HCT116 (cell line): ENCODE measurements around the gene TSC2. TPM values are rescaled to one million over a fixed set of nuclear protein-coding genes. Genes with fewer than 3 reads are reported as not detected.
"Not testable (repeated sequence)": the region's sequence is repeated elsewhere in the genome, so short reads cannot be mapped to it uniquely, and the experiment has no call there.

Experiments used
- ATAC-seq: fragments of 200-7000 bp; cut with Tn5 transposase; 2 replicates; pipeline ENCODE4 v1.9.1; 2020; ENCODE audit warnings: mild to moderate bottlenecking, moderate library complexity
- BruUV-seq: library from RNA; stranded (reverse); fragments of 400-500 nt; replicated peaks from 2 replicates; lab custom pipeline; 2021; lab: Mats Ljungman, UMichigan
- CTCF ChIA-PET: fragments of 300-600 bp; sonication (Branson Sonifier 250); formaldehyde crosslinking; loops from one replicate; lab custom pipeline; 2021; ENCODE audit warnings: antibody characterized with exemption; lab: Charles Lee
- POLR2A ChIA-PET: fragments of 300-600, 350-600 bp; sonication (Branson Sonifier 250); formaldehyde crosslinking; loops from one replicate; lab custom pipeline; 2021; ENCODE audit warnings: antibody characterized with exemption; lab: Charles Lee
- RAD21 ChIA-PET, 2 experiments: fragments of 300-600 bp; sonication (Branson Sonifier 250); formaldehyde crosslinking; loops; one replicate each; lab custom pipeline; 2023; ENCODE audit warnings: low total read pairs in 2 of 2; ENCODE audit not compliant: uncharacterized antibody in 2 of 2, unreplicated experiment in 2 of 2, low non-redundant PET in 1 of 2; lab: Charles Lee
- DNase-seq: peaks from one replicate; pipeline ENCODE4 v3.0.0-alpha.2; 2010; ENCODE audit warnings: low read depth, low spot score
- H2AFZ ChIP-seq: fragments of 200-600 bp; shearing (Covaris generic), sonication (generic); 2 replicates; pipeline ENCODE4 v1.6.1; 2017; ENCODE audit warnings: low read depth, mixed run types, mixed read lengths, antibody characterized with exemption, low read length; ENCODE audit not compliant: poor library complexity, severe bottlenecking
- H3K27ac ChIP-seq: 2 replicates; pipeline ENCODE4 v1.5.1; 2012; ENCODE audit warnings: low read depth, low read length
- H3K27me3 ChIP-seq: fragments of 200-600 bp; sonication (generic); 2 replicates; pipeline ENCODE4 v1.6.1; 2016; ENCODE audit warnings: mixed run types, low read length, mixed read lengths; ENCODE audit not compliant: insufficient read depth
- H3K36me3 ChIP-seq, 2 experiments: fragments of 200-500 bp in 1 of 2; fragments of 200-600 bp in 1 of 2; sonication (Bioruptor generic) in 1 of 2; sonication (generic) in 1 of 2; 2 replicates each; pipeline versions ENCODE4 v1.5.1 to v1.6.1; 2014 to 2016; ENCODE audit warnings: low read length in 2 of 2, inconsistent platforms in 1 of 2, mixed read lengths in 1 of 2, mixed run types in 1 of 2; ENCODE audit not compliant: insufficient read depth in 2 of 2, control insufficient read depth in 1 of 2
- H3K4me1 ChIP-seq, 2 experiments: fragments of 200-600 bp in 1 of 2; sonication (generic) in 1 of 2; 2 replicates each; pipeline versions ENCODE4 v1.5.1 to v1.6.1; 2012 to 2017; ENCODE audit warnings: low read length in 2 of 2, inconsistent platforms in 1 of 2, mild to moderate bottlenecking in 1 of 2, mixed read lengths in 1 of 2, mixed run types in 1 of 2, moderate library complexity in 1 of 2; ENCODE audit not compliant: insufficient read depth in 2 of 2, control insufficient read depth in 1 of 2
- H3K4me2 ChIP-seq: fragments of 200-600 bp; sonication (generic); 2 replicates; pipeline ENCODE4 v1.6.1; 2017; ENCODE audit warnings: mixed run types, low read length, mixed read lengths
- H3K4me3 ChIP-seq, 2 experiments: fragments of 200-600 bp in 1 of 2; sonication (generic) in 1 of 2; replicated peaks in 1 of 2; 2 replicates each; pipeline ENCODE4 v1.5.1; 2011 to 2016; ENCODE audit warnings: low read length in 2 of 2, control low read depth in 1 of 2, low read depth in 1 of 2, mild to moderate bottlenecking in 1 of 2, mixed read lengths in 1 of 2, mixed run types in 1 of 2
- H3K79me2 ChIP-seq: fragments of 200-600 bp; sonication (generic); 2 replicates; pipeline ENCODE4 v1.6.1; 2017; ENCODE audit warnings: mild to moderate bottlenecking, mixed run types, low read length, moderate library complexity, mixed read lengths; ENCODE audit not compliant: insufficient read depth
- H3K9ac ChIP-seq: fragments of 200-600 bp; sonication (generic); 2 replicates; pipeline ENCODE4 v1.6.1; 2016; ENCODE audit warnings: low read length, mixed read lengths
- H3K9me2 ChIP-seq: fragments of 200-600 bp; sonication (generic), shearing (Covaris generic); 2 replicates; pipeline ENCODE4 v1.6.1; 2017; ENCODE audit warnings: mixed run types, mild to moderate bottlenecking, moderate library complexity; ENCODE audit not compliant: insufficient read depth
- H3K9me3 ChIP-seq, 2 experiments: fragments of 200-500 bp in 1 of 2; fragments of 200-600 bp in 1 of 2; sonication (Bioruptor generic) in 1 of 2; sonication (generic) in 1 of 2; 2 replicates each; pipeline ENCODE4 v1.6.1; 2014 to 2017; ENCODE audit warnings: low read length in 2 of 2, mixed read lengths in 2 of 2, inconsistent platforms in 1 of 2, low read depth in 1 of 2, mild to moderate bottlenecking in 1 of 2, mixed run types in 1 of 2, moderate library complexity in 1 of 2; ENCODE audit not compliant: control insufficient read depth in 1 of 2, insufficient read depth in 1 of 2
- H4K20me1 ChIP-seq: fragments of 200-600 bp; sonication (generic), shearing (Covaris generic); 2 replicates; pipeline ENCODE4 v1.6.1; 2017; ENCODE audit warnings: mixed run types, mild to moderate bottlenecking, moderate library complexity; ENCODE audit not compliant: insufficient read depth
- intact Hi-C: fragments of 100-400 bp; cut with micrococcal nuclease; formaldehyde crosslinking; loops from 2 replicates; pipeline ENCODE4 v1.10.0; 2022
- total RNA-seq: library from RNA; stranded (reverse); gene quantifications from one replicate; pipeline ENCODE4 v1.2.1, GENCODE V29; 2021; ENCODE audit not compliant: unreplicated experiment

The TSC2 gene
- total RNA-seq, 1 experiment from 2014 or later = 74.1 TPM

- H3K9me2 ChIP-seq, H3K4me2 ChIP-seq, H3K4me3 ChIP-seq, intact Hi-C loops, H3K27me3 ChIP-seq, DNase-seq, H3K79me2 ChIP-seq, POLR2A ChIA-PET, CTCF ChIA-PET, H3K4me1 ChIP-seq, H3K27ac ChIP-seq, RAD21 ChIA-PET, H3K9me3 ChIP-seq, H3K36me3 ChIP-seq, H4K20me1 ChIP-seq, BruUV-seq, H2AFZ ChIP-seq, ATAC-seq, H3K9ac ChIP-seq: not testable (repeated sequence)
Observed at GRCh38 chr16:2116428-2116827, 68.6 kb downstream of the TSC2 start.

- H2AFZ ChIP-seq, CTCF ChIA-PET, intact Hi-C loops: not testable (repeated sequence)
Observed at GRCh38 chr16:2117341-2117740, 69.6 kb downstream of the TSC2 start.

GRCh38 chr16:2117960-2118722 is 70.4 kb downstream of the TSC2 start:
- RAD21 ChIA-PET, H3K9ac ChIP-seq, DNase-seq, CTCF ChIA-PET, H3K36me3 ChIP-seq, intact Hi-C loops, H3K4me2 ChIP-seq, H3K4me1 ChIP-seq, POLR2A ChIA-PET, H2AFZ ChIP-seq, H3K27me3 ChIP-seq, H3K4me3 ChIP-seq, H3K9me3 ChIP-seq, ATAC-seq, H3K27ac ChIP-seq, H3K9me2 ChIP-seq, H4K20me1 ChIP-seq: not testable (repeated sequence)
- BruUV-seq = TSS peak; percentile 21
- peaks cover 13% of the 10 kb centered on the region; the same call in 1 of the 2 replicates for H3K79me2 ChIP-seq

More at GRCh38 chr16:2117341-2117740, 69.6 kb downstream of the TSC2 start:
- H3K4me1 ChIP-seq, H3K27me3 ChIP-seq, H3K9me3 ChIP-seq, BruUV-seq, H3K9me2 ChIP-seq, H3K4me2 ChIP-seq, ATAC-seq, H3K4me3 ChIP-seq, H4K20me1 ChIP-seq, DNase-seq, POLR2A ChIA-PET, H3K9ac ChIP-seq, RAD21 ChIA-PET, H3K36me3 ChIP-seq, H3K27ac ChIP-seq: not testable (repeated sequence)
- peaks cover 11% of the 10 kb centered on the region; the same call in 1 of the 2 replicates for H3K79me2 ChIP-seq

GRCh38 chr16:2121325-2121724 is 73.5 kb downstream of the TSC2 start:
- H3K4me1 ChIP-seq, H3K9ac ChIP-seq, H3K36me3 ChIP-seq, POLR2A ChIA-PET, H3K9me3 ChIP-seq, H4K20me1 ChIP-seq, H3K9me2 ChIP-seq, H3K27ac ChIP-seq, CTCF ChIA-PET, intact Hi-C loops, RAD21 ChIA-PET, H3K4me2 ChIP-seq, DNase-seq, BruUV-seq, H2AFZ ChIP-seq, H3K27me3 ChIP-seq, H3K4me3 ChIP-seq: not testable (repeated sequence)
- ATAC-seq = peak; percentile 42
- peaks cover 27% of the 10 kb centered on the region; the same call in 1 of the 2 replicates for H3K79me2 ChIP-seq
